ENCODE data around the gene DRG1. TPM values are rescaled to one million over a fixed set of nuclear protein-coding genes. Genes with fewer than 3 reads are reported as not detected.

DRG1 gene
- polyA plus RNA-seq, 3 donors = 24.7 to 81.3 (median 68.2) TPM

- Histone ChIP-seq H3K27ac (ENCODE audit: low read depth in 1 of 2, low read length in 2 of 2) (no peak overlapping the region), H3K9ac (ENCODE audit: insufficient read depth, low read length, poor library complexity, severe bottlenecking) (no peak overlapping the region), H2AFZ (ENCODE audit: insufficient read depth, low read depth, low read length, poor library complexity, severe bottlenecking) (no peak overlapping the region), H3K36me3 (replicated peaks in 1 of 2; ENCODE audit: control insufficient read depth in 1 of 2, insufficient read depth in 2 of 2, low read length in 2 of 2) (peaks cover 67 to 91% of the 10 kb centered on the region in 2 donors), H3K4me1 (ENCODE audit: control insufficient read depth in 1 of 2, insufficient read depth in 2 of 2, low read length in 2 of 2) (no peaks in the 10 kb centered on the region), H4K20me1 (ENCODE audit: insufficient read depth, low read length) (peaks cover 9% of the 10 kb centered on the region), H3K4me2 (replicated peaks; ENCODE audit: extremely low read depth, low read length, poor library complexity, severe bottlenecking) (no peak overlapping the region), H3K4me3 (replicated peaks in 1 of 3; ENCODE audit: low read depth in 2 of 3, low read length in 3 of 3) (no peak overlapping the region), H3K9me3 (replicated peaks in 1 of 2; ENCODE audit: control insufficient read depth in 1 of 2, insufficient read depth in 1 of 2, low read length in 2 of 2) (no peaks in the 10 kb centered on the region), H3K79me2 (ENCODE audit: insufficient read depth, low read length) (peaks cover 4% of the 10 kb centered on the region), H3K27me3 (ENCODE audit: control insufficient read depth in 2 of 2, insufficient read depth in 2 of 2, low read length in 2 of 2) (no peaks in the 10 kb centered on the region)
- peaks cover 0 to 4% (median 0%) of the 10 kb centered on the region in 7 donors for H3K9me3 Mint-ChIP-seq
- H3K36me3 Mint-ChIP-seq = peaks cover 68 to 92% of the 10 kb centered on the region in 2 donors
- H3K27ac Mint-ChIP-seq = no peak overlapping the region
- TF ChIP-seq CTCF (IDR thresholded peaks at IDR 0.05) = no peak
- H3K27me3 Mint-ChIP-seq (ENCODE audit: low read depth in 3 of 3) = peaks cover 0 to 2% (median 0%) of the 10 kb centered on the region in 3 donors
- no peak for DNase-seq
- no peak overlapping the region for H3K4me3 Mint-ChIP-seq
- no peaks in the 10 kb centered on the region for H3K4me1 Mint-ChIP-seq
- intact Hi-C loops (cut with micrococcal nuclease) = no loop called here
- 100% methylated on average over 1 of the region's 2 CpGs for WGBS (ENCODE audit: insufficient coverage)
Measured at GRCh38 chr22:31465307-31465706, 65.9 kb downstream of the DRG1 start.

- H3K9me3 ChIP-seq (replicated peaks in 1 of 2; ENCODE audit: control insufficient read depth in 1 of 2, insufficient read depth in 1 of 2, low read length in 2 of 2) = no peaks in the 10 kb centered on the region
- Mint-ChIP-seq H3K9me3 (peaks cover 0 to under 1% (median 0%) of the 10 kb centered on the region in 7 donors), H3K27ac (no peak overlapping the region), H3K4me3 (no peak overlapping the region), H3K27me3 (ENCODE audit: low read depth in 3 of 3) (peaks cover 0 to 1% (median 0%) of the 10 kb centered on the region in 3 donors), H3K4me1 (peaks cover 10% of the 10 kb centered on the region), H3K36me3 (peaks cover 46 to 66% of the 10 kb centered on the region in 2 donors)
- peaks cover 0 to 6% of the 10 kb centered on the region in 2 donors for H3K4me1 ChIP-seq (ENCODE audit: control insufficient read depth in 1 of 2, insufficient read depth in 2 of 2, low read length in 2 of 2)
- no peak for TF ChIP-seq CTCF (IDR thresholded peaks at IDR 0.05)
- no peak overlapping the region for H2AFZ ChIP-seq (ENCODE audit: insufficient read depth, low read depth, low read length, poor library complexity, severe bottlenecking)
- peaks cover 25 to 78% of the 10 kb centered on the region in 2 donors for H3K36me3 ChIP-seq (replicated peaks in 1 of 2; ENCODE audit: control insufficient read depth in 1 of 2, insufficient read depth in 2 of 2, low read length in 2 of 2)
- DNase-seq = no peak
- WGBS (ENCODE audit: insufficient coverage) = no CpG with 5 or more reads among the region's 2 CpGs
- H3K9ac ChIP-seq (ENCODE audit: insufficient read depth, low read length, poor library complexity, severe bottlenecking) = no peak overlapping the region
- H3K27me3 ChIP-seq (ENCODE audit: control insufficient read depth in 2 of 2, insufficient read depth in 2 of 2, low read length in 2 of 2) = no peaks in the 10 kb centered on the region
- peaks cover 53% of the 10 kb centered on the region for H4K20me1 ChIP-seq (ENCODE audit: insufficient read depth, low read length)
- H3K4me3 ChIP-seq (replicated peaks in 1 of 3; ENCODE audit: low read depth in 2 of 3, low read length in 3 of 3) = no peak overlapping the region
- no peak overlapping the region for H3K4me2 ChIP-seq (replicated peaks; ENCODE audit: extremely low read depth, low read length, poor library complexity, severe bottlenecking)
- intact Hi-C loops (cut with micrococcal nuclease) = no loop called here
- H3K79me2 ChIP-seq (ENCODE audit: insufficient read depth, low read length) = peaks cover 58% of the 10 kb centered on the region
- H3K27ac ChIP-seq (ENCODE audit: low read depth in 1 of 2, low read length in 2 of 2) = no peak overlapping the region
Measured at GRCh38 chr22:31474743-31475142, 75.3 kb downstream of the DRG1 start.

Measured in CD14-positive monocyte (primary cell).